ENCODE results near the gene GRAMD2B. TPM values are rescaled to one million over a fixed set of nuclear protein-coding genes. Genes with fewer than 3 reads are reported as not detected.

GRAMD2B gene
- total RNA-seq, 2 donors from 2014 or later, result 59.3 to 79.5 TPM

- H3K36me3 ChIP-seq, result no peaks in the 10 kb centered on the region
- H3K27me3 ChIP-seq (replicated peaks; ENCODE audit: insufficient read depth), result no peaks in the 10 kb centered on the region
- peaks cover 0 to 11% of the 10 kb centered on the region in 2 donors for H3K4me1 ChIP-seq (ENCODE audit: control insufficient read depth in 1 of 2, low read depth in 2 of 2)
- no peak for TF ChIP-seq CTCF (IDR thresholded peaks at IDR 0.05)
- no peak for ATAC-seq (ENCODE audit: insufficient number of reproducible peaks, low FRiP score, low read depth)
- no peak overlapping the region for H3K4me3 ChIP-seq
- no peak for DNase-seq (ENCODE audit: low spot score)
- H3K27ac ChIP-seq, result no peak overlapping the region
- H3K9me3 ChIP-seq, result no peaks in the 10 kb centered on the region
Observed at GRCh38 chr5:126538579-126538978, 115.4 kb downstream of the GRAMD2B start.

GRCh38 chr5:126540631-126541030 is 117.4 kb downstream of the GRAMD2B start:
- Histone ChIP-seq H3K4me1 (ENCODE audit: control insufficient read depth in 1 of 2, low read depth in 2 of 2) (peaks cover 0 to 11% of the 10 kb centered on the region in 2 donors), H3K27me3 (replicated peaks; ENCODE audit: insufficient read depth) (no peaks in the 10 kb centered on the region), H3K9me3 (no peaks in the 10 kb centered on the region), H3K4me3 (no peak overlapping the region), H3K36me3 (peaks cover 6% of the 10 kb centered on the region), H3K27ac (no peak overlapping the region)
- ATAC-seq (ENCODE audit: insufficient number of reproducible peaks, low FRiP score, low read depth), result no peak
- TF ChIP-seq CTCF (IDR thresholded peaks at IDR 0.05), result no peak
- DNase-seq (ENCODE audit: low spot score), result no peak

- TF ChIP-seq CTCF (IDR thresholded peaks at IDR 0.05), result no peak
- H3K4me1 ChIP-seq (ENCODE audit: control insufficient read depth in 1 of 2, low read depth in 2 of 2), result no peaks in the 10 kb centered on the region
- no peak for DNase-seq (ENCODE audit: low spot score)
- no peaks in the 10 kb centered on the region for H3K27me3 ChIP-seq (replicated peaks; ENCODE audit: insufficient read depth)
- no peak for ATAC-seq (ENCODE audit: insufficient number of reproducible peaks, low FRiP score, low read depth)
- no peaks in the 10 kb centered on the region for H3K9me3 ChIP-seq
- no peak overlapping the region for H3K4me3 ChIP-seq
- peaks cover 16% of the 10 kb centered on the region for H3K36me3 ChIP-seq
- H3K27ac ChIP-seq, result no peak overlapping the region
Observed at GRCh38 chr5:126542441-126542840, 119.2 kb downstream of the GRAMD2B start.

- Histone ChIP-seq H3K27ac (no peak overlapping the region), H3K4me3 (no peak overlapping the region), H3K9me3 (no peaks in the 10 kb centered on the region), H3K27me3 (replicated peaks; ENCODE audit: insufficient read depth) (no peaks in the 10 kb centered on the region), H3K36me3 (peaks cover 20% of the 10 kb centered on the region), H3K4me1 (ENCODE audit: control insufficient read depth in 1 of 2, low read depth in 2 of 2) (no peaks in the 10 kb centered on the region)
- ATAC-seq (ENCODE audit: insufficient number of reproducible peaks, low FRiP score, low read depth), result no peak
- no peak for DNase-seq (ENCODE audit: low spot score)
- TF ChIP-seq CTCF (IDR thresholded peaks at IDR 0.05), result no peak
Observed at GRCh38 chr5:126543009-126543408, 119.8 kb downstream of the GRAMD2B start.

GRCh38 chr5:126543660-126544059 is 120.5 kb downstream of the GRAMD2B start:
- TF ChIP-seq CTCF (IDR thresholded peaks at IDR 0.05), result no peak
- ATAC-seq (ENCODE audit: insufficient number of reproducible peaks, low FRiP score, low read depth) (no peak), DNase-seq (ENCODE audit: low spot score) (no peak)

More at GRCh38 chr5:126543660-126544059, 120.5 kb downstream of the GRAMD2B start:
- H3K36me3 ChIP-seq, result peaks cover 20% of the 10 kb centered on the region
- no peak overlapping the region for H3K27ac ChIP-seq
- H3K27me3 ChIP-seq (replicated peaks; ENCODE audit: insufficient read depth), result no peaks in the 10 kb centered on the region
- no peak overlapping the region for H3K4me3 ChIP-seq
- no peaks in the 10 kb centered on the region for H3K9me3 ChIP-seq
- H3K4me1 ChIP-seq (ENCODE audit: control insufficient read depth in 1 of 2, low read depth in 2 of 2), result no peaks in the 10 kb centered on the region

Other genes with a start within 250 kb of the GRAMD2B start
- 10 to 100 TPM; 17.6 to 52.6 TPM for gene ALDH7A1, start 171.8 kb downstream of the GRAMD2B start, total RNA-seq
- 10 to 100 TPM; 23.4 to 27.4 TPM for gene PHAX, start 177.5 kb downstream of the GRAMD2B start, total RNA-seq